HG02623 (cell line): ENCODE data around the gene DDI2.
"Not testable (repeated sequence)": the region's sequence is repeated elsewhere in the genome, so short reads cannot be mapped to it uniquely, and the experiment has no call there.

Source experiments
- ATAC-seq: cut with Tn5 transposase; IDR thresholded peaks from one replicate; pipeline ENCODE4 v1.9.1; 2021; ENCODE audit warnings: moderate library complexity; ENCODE audit not compliant: unreplicated experiment

DDI2 gene

GRCh38 chr1:15676688-15677661 is 59.7 kb downstream of the DDI2 start:
- no peak for ATAC-seq

- no peak for ATAC-seq
Observed at GRCh38 chr1:15678578-15678977, 61.3 kb downstream of the DDI2 start.

DNA sequence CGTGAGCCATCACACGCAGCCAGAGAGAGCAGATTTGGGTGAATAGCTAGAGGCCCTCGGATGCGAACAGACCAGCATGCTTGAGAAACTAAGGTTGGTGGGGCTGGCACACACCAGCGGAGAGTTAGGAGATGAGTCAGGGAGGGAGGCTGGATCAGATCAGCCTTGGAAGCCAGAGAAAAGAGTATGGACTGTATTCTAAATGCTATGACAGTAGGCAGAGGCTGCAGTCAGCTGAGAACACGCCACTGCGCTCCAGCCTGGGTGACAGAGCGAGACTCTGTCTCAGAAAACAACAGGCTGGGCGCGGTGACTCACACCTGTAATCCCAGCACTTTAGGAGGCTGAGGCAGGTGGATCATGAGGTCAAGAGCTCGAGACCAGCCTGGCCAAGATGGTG is 62.9 kb downstream of the DDI2 start:
- no peak for ATAC-seq

GRCh38 chr1:15680561-15681348 is 63.5 kb downstream of the DDI2 start:
- ATAC-seq = no peak

DNA sequence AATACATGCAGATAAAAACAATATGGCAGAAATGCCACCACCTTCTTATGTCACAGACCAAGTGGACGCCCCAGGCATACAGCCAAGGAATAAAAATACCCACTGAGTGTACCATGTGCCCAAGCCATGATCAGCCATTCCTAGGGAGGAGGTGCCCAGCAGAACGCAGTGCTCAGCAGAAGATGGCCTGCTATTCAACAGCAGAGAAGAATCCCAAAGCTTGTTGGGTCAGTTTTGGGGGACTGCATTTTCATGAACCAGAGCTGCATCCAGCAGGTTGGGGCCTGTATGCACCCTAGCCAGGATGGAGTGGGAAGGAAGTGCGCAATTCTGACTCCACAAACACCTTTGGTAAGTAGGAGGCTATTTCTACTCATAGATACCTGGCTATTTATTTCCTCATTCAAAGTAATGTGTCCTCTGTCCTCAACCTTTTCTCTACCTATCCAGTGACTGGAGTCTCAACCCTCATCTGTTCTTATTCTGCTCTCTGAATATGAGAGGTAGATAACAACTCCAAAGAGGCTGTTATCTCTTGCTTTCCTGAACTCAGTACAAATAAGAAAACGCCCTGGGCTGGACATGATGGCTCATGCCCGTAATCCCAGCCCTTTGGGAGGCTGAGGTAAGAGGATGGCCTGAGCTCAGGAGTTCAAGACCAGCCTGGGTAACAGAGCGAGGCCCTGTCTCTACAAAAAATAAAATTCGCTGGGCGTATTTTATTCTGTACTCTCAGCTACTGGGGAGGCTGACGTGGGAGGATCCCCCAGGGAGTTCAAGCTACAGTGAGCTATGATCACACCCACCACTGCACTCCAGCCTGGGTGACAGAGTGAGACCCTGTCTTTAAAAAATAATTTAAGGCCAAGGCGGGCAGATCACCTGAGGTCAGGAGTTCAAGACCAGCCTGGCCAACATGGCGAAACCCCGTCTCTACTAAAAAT is 64.4 kb downstream of the DDI2 start:
- no peak for ATAC-seq

DNA sequence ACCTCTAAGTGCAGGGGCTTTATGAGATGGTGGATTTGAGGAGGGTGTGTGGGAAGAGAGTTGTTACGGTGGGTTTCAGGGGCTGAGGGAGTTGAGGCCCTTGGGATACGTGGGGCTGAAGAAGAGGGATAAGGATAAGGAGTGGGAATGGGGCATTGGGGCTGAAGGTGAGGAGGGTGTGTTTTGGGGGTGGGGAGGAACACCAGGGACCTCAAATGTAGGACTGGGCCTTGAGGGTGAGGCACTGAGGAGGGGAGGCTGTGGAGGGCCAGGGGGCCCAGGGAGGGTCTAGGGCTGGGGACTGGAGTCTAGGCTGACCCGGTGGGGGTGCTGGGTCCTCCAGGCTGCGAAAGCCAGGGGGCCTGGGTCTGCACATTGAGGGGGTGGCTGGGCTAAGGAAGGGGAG is 65.7 kb downstream of the DDI2 start:
- ATAC-seq = no peak

GRCh38 chr1:15683345-15684039 is 66.2 kb downstream of the DDI2 start:
- ATAC-seq = no peak

GRCh38 chr1:15684042-15684461 is 66.8 kb downstream of the DDI2 start, which contains the start of gene PLEKHM2:
PLEKHM2 (plus strand) TSS chr1:15684320; CDS start chr1:15684559, 239 bp downstream.
- no peak for ATAC-seq

DNA sequence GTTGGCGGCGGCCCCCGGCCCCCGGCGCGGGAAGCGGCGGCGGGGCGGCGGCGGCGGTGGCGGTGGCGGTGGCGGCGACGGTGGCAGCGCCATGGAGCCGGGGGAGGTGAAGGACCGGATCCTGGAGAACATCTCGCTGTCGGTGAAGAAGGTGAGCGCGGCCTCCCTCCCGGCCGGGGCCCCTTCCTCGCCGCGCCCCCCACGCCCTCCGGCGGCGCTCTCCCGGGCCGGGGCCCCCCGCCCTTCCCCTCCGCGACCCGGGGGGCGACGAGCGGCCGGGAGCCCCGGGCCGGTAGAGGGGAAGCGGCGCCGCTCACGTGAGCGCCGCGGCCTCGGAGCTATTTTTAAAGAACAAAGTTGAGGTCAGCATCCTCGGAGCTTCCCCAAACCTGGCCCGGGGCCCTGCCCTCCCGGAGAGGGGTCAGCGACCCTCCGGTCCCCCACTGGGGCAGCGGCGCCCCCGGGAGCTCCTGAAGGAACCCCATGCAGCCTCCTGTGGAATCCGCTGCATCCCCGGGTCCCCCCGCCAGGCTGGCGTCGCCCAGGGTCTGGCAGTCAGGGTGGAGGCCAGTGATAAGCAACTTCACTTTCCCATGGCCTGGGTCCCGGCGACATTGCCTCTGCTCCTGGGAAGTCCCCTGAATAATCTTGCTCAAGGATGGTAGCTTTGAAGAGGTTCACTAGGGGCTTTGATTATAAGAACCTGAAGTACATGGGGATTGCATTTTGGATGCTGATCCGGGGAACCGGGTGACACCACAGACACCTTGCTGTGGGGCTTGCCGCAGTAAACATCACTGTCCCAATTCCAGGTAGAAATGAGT is 67.4 kb downstream of the DDI2 start:
- ATAC-seq = no peak

GRCh38 chr1:15685820-15686219 is 68.6 kb downstream of the DDI2 start:
- no peak for ATAC-seq

DNA sequence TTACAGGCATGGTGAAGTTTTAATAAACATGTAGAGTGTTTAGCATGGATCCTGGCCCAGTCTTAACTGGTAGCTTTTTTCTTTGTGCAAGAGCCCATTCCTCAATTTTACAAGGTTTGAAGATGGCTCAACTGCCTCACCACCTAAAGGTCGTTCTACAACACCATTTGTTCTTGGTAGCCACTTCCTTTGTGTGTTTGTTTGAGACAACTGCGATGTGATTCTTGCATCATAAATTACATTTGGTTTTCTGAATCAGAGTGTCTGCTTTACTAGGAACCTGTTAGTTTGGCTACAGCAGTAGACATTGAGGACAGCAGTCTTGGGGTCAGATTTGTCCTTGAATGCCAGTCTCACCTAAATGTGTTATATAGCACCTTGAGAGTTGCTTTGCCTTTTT is 70.2 kb downstream of the DDI2 start:
- no peak for ATAC-seq

DNA sequence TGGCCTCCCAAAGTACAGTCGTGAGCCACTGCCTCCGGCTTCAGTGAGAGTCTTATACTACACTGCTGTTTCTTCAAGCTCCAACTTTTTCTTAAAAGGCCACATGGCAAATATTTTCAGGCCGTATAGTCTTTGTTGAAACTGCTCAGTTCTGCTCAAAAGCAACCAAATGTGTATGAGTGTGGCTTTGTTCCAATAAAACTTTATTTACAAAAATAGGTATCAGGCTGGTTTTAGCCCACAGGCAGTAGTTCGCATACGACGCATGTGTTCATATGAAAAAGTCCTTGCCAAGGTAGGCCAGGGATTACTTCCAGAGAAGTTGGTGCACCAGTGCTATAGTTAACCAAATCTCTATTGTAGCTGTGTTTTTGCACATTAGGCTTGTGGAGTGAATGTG is 73.1 kb downstream of the DDI2 start:
- no peak for ATAC-seq

GRCh38 chr1:15691434-15692032 is 74.3 kb downstream of the DDI2 start:
- ATAC-seq = no peak

- ATAC-seq = no peak
Observed at GRCh38 chr1:15692121-15692682, 74.9 kb downstream of the DDI2 start.

GRCh38 chr1:15693371-15693770 is 76.1 kb downstream of the DDI2 start:
- ATAC-seq = no peak

- ATAC-seq = peak; percentile 83
Observed at GRCh38 chr1:15696956-15697521, 79.8 kb downstream of the DDI2 start.

DNA sequence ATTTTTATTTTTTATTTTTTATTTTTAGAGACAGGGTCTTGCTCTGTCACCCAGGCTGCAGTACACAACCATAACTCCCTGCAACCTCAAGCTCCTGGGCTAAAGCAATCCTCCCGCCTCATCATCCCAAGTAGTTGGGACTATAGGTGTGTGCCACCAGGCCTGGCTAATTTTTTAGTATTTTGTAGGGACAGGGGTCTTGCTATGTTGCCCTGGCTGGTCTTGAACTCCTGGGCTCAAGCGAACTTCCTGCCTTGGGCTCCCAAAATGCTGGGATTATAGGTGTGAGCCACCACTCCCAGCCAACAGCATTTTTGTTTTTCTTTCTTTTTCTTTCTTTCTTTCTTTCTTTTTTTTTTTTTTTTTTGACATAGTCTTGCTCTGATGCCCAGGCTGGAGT is 80.9 kb downstream of the DDI2 start:
- no peak for ATAC-seq

DNA sequence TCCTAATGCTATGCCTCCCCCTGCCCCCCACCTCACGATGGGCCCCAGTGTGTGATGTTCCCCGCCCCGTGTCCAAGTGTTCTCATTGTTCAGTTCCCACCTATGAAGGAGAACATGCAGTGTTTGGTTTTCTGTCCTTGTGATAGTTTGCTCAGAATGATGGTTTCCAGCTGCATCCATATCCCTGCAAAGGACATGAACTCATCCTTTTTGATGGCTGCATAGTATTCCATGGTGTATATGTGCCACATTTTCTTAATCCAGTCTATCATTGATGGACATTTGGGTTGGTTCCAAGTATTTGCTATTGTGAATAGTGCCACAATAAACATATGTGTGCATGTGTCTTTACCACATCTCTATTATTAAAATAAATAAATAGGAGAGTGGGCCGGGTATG is 82.1 kb downstream of the DDI2 start:
- not testable (repeated sequence) for ATAC-seq
